Testis (tissue), 2 donors: ENCODE results near the gene C5AR2.

ENCODE experiments used
- POLR2A ChIP-seq: fragments of 450-650 bp; IDR thresholded peaks from one replicate; pipeline ENCODE4 v1.6.1; 2017; ENCODE audit warnings: antibody characterized with exemption, mild to moderate bottlenecking, moderate library complexity
- TF ChIP-seq, protein P1 (sequence below), 3 experiments: fragments of 450-650 bp in 2 of 3; fragments of 200-600 bp in 1 of 3; sonication (generic) in 1 of 3; IDR thresholded peaks; one replicate each; pipeline ENCODE4 v1.5.1; 2016 to 2019; ENCODE audit warnings: antibody characterized with exemption in 3 of 3, mild to moderate bottlenecking in 2 of 3, moderate library complexity in 1 of 3

DNA sequence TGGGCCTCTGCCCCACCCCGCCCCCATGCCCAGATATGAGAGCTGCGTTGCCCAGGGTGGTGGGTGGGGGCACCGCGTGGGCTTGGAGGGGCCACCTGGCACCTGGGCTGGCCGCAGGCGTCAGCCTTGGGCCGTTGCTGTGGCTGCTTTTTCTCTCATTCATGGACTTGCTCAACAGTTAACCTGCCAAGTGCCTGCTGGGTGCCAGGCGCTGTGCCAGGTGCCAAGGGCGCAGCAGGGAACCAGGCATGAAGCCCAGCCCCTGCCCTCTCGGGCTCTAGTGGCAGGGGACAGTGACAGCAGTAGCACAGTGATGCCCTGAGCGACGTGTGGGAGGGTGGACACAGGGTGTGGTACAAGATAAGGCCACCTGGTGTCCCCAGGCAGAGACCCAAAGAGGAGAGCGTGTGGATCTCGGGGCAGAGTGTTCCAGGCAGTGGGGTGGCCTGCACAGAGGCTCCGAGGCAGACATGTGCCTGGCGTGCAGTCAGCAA is 45.3 kb downstream of the C5AR2 start:
- TF ChIP-seq, protein P1, sequence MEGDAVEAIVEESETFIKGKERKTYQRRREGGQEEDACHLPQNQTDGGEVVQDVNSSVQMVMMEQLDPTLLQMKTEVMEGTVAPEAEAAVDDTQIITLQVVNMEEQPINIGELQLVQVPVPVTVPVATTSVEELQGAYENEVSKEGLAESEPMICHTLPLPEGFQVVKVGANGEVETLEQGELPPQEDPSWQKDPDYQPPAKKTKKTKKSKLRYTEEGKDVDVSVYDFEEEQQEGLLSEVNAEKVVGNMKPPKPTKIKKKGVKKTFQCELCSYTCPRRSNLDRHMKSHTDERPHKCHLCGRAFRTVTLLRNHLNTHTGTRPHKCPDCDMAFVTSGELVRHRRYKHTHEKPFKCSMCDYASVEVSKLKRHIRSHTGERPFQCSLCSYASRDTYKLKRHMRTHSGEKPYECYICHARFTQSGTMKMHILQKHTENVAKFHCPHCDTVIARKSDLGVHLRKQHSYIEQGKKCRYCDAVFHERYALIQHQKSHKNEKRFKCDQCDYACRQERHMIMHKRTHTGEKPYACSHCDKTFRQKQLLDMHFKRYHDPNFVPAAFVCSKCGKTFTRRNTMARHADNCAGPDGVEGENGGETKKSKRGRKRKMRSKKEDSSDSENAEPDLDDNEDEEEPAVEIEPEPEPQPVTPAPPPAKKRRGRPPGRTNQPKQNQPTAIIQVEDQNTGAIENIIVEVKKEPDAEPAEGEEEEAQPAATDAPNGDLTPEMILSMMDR (IDR thresholded peaks at IDR 0.05) = no peak
- TF ChIP-seq POLR2A = no peak
